ENCODE results near the gene BCKDHA.

- TF ChIP-seq CTCF (IDR thresholded peaks at IDR 0.05) (no peak), POLR2A (IDR thresholded peaks at IDR 0.05) (no peak)
Observed at GRCh38 chr19:41441321-41441945, 43.8 kb downstream of the BCKDHA start.
